ENCODE results near the gene FGFR2.

FGFR2 gene

GRCh38 chr10:121440461-121440860 is 157.8 kb downstream of the FGFR2 start:
- no peak overlapping the region for H3K27ac ChIP-seq

GRCh38 chr10:121438333-121438732 is 159.9 kb downstream of the FGFR2 start:
- TF ChIP-seq CTCF (conservative IDR thresholded peaks at IDR 0.05) = no peak
- TF ChIP-seq ZFX (IDR thresholded peaks at IDR 0.05) = no peak
- no peak overlapping the region for H3K27ac ChIP-seq

More at GRCh38 chr10:121440461-121440860, 157.8 kb downstream of the FGFR2 start:
- TF ChIP-seq CTCF (conservative IDR thresholded peaks at IDR 0.05) = no peak

- no peak for TF ChIP-seq CTCF (conservative IDR thresholded peaks at IDR 0.05)
- TF ChIP-seq ZFX (IDR thresholded peaks at IDR 0.05) = no peak
- no peak overlapping the region for H3K27ac ChIP-seq
Observed at GRCh38 chr10:121437596-121437995, 160.6 kb downstream of the FGFR2 start.

GRCh38 chr10:121436630-121437341 is 161.5 kb downstream of the FGFR2 start:
- no peak overlapping the region for H3K27ac ChIP-seq
- no peak for TF ChIP-seq CTCF (conservative IDR thresholded peaks at IDR 0.05)
- no peak for TF ChIP-seq ZFX (IDR thresholded peaks at IDR 0.05)

- no peak overlapping the region for H3K27ac ChIP-seq
- TF ChIP-seq CTCF (conservative IDR thresholded peaks at IDR 0.05) (no peak), ZFX (IDR thresholded peaks at IDR 0.05) (no peak)
Observed at GRCh38 chr10:121436281-121436629, 162.0 kb downstream of the FGFR2 start.

GRCh38 chr10:121435099-121435875 is 163.0 kb downstream of the FGFR2 start:
- H3K27ac ChIP-seq = no peak overlapping the region
- TF ChIP-seq ZFX (IDR thresholded peaks at IDR 0.05) (no peak), CTCF (conservative IDR thresholded peaks at IDR 0.05) (no peak)

- TF ChIP-seq CTCF (conservative IDR thresholded peaks at IDR 0.05) = no peak
- no peak for TF ChIP-seq ZFX (IDR thresholded peaks at IDR 0.05)
- no peak overlapping the region for H3K27ac ChIP-seq
Observed at GRCh38 chr10:121433965-121434364, 164.3 kb downstream of the FGFR2 start.

Measured in C4-2B (cell line).